ENCODE data around the gene HACD2.

The HACD2 gene

DNA sequence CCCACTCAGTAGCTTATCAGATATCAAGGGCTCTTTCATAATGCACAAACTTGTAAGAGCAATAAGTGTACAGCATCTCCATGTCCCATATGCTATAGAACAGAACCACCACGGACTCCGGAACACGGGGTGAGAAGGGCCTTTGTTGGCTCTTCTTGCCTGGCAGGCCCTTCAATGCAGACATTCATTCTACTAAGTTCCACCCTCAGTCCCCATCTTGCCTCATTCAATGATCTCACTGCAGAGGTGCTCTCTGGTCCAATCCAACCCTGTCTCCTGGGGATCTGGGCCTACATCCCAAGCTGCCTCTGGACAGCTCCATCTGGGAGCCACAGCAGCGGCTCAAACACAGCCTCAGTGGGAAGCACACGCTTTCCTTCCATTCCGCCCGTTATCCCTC lies 16.8 kb downstream of the HACD2 start:
- DNase-seq: no peak

DNA sequence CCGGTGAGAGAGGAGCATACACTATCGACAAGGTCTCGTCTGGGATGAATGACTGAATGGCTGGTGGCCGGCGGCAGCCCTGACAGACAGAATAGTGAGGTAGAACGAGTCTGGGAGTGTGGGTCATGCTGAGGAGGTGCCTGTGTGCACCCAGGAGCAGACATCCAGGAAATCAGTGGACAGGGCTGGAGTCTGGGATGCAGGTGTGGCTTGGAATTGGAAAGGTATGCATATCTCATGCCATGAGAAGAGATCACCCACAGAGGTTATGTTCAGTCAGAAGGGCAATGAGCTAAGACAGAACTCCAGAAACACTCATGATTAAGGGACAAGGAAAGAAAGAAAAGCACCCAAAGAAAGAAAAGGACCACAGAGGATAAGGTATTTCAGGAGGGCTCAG lies 20.8 kb downstream of the HACD2 start:
- no peak for DNase-seq

DNA sequence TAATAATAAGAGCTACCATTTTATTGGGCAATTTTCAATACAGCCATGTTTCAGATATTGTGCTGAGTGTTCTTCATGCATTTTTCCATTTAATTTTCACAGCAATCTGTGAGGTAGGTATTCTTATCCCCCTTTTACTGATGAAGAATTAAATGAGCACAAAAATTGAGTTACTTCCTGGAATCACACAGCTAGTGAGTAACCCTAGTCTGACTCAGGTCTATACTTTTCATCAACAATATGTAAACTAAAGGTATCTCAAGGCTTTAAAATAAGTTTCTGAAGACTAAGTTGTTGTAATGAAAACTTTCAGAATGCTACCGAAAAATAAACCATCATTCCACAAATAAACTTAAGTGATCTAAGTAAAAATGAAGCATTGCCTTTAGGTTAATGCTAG lies 22.3 kb downstream of the HACD2 start:
- DNase-seq: no peak

DNA sequence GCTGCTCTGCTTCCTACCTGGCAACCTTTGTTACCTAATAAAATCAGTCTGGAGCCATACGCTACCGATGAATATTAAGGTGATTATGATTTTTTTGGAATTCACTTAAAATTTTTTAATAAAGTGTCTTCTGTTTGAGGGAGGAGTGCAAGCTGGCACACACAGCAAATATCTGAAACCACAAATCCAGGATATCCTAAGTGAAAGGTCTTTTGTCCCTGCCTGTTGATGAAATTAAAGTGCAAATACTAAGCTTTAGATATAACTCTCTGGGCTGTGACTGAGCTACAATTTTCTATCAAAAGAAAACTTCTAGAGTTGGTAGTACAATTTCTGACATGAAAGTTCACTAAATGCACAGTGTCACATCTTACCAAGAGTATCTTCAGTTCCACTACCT lies 23.7 kb downstream of the HACD2 start:
- no peak for DNase-seq

DNA sequence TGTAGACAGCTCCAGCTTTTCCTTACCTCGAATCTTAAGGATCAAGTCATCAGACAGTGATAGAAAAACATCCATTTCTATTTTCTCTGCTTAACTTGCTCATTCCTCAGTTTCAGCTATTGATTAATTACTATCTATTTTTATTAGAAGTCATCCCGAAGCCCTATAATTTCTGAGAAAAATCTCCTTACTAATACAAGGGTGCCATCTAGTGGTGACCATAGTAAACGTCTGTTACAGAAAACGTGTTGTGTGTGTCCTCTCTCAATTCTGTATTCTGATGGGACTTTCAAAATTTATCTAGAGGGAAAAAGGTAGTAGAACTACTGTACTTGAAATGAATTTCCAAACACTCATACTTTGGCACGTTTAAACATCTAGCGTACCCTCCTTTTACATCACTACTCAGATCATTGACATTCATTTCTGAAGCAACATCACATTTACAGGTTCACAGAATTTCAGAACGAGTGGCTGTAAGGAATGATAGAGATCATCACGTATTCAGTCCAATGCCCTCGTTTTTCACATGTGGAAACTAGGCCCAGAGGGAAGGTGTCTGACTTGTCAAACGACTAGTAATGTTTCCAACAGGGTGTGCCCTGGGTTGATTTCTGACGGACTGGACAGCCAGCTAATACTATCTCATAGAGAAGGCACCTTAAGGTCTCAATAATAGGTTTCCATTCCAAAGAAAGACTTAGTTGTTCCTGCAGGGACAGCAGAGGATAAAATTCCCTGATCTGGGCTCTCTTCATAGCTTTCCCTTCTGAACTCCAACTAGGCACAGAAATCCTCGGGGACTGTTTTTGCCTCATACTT lies 25.6 kb downstream of the HACD2 start:
- no peak for DNase-seq

DNA sequence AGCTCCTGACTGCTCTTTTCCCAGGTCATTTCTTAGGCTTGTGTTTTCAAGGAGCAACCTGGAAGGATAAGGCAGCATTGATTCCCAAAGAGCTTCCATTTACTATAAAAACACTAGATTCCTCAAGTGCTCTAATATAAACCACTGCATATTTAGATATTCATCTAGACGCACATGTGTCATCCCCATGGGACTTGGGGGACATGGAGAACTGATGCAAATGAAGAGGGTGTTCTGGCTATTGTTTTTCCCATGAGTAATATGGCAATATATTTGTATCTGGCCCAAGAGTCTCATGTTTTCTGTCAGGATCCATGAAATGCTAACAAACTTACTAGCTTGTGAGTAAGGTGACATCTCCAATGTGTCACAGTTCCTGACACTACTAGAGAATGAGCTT lies 31.3 kb downstream of the HACD2 start:
- no peak for DNase-seq

DNA sequence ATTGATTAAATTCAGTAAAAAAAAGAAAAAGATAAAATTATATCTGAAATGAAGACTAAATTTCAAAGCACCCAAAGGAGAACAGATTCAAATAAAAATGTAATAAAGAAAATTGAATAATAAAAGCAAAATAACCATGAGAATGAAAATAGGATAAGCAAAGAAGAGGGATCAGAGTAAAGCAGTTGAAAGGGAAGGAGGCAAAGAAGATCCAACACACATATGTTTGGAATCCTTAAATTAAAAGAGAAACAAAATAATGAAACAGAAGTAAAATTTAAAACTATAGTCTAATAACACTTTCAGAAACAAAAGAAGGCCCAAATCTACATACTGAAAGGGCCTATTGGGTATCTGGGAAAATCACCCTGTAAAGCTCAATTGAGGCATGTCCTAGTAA lies 32.1 kb downstream of the HACD2 start:
- no peak for DNase-seq

DNA sequence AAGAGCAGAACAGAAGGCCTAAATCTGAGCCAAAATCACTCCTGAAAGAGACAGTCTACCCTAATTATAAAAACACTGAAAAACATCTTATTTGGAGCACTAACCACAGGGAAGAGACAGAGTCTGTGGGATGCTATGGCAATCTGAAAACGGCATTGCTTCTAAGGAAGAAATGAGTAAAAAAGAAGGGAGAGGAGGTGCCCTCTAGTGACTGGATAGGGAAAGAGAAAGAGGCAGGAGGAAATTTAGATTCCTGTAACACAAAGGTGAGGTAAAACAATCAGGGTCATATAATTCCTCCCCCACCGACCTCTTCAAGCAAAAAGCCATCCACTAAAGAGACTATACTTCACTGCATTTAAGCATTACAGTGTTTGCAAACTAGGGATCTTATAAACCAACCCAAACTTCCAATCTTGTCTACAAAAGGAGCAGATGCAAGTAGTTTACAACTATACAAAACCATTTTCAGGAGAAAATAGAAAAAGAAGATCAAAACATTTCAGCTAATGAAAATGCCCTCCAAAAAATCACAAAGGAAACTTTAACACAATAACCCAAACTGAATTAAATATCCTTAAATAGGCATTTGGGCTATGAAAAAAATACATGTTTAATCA lies 32.6 kb downstream of the HACD2 start:
- DNase-seq: no peak

DNA sequence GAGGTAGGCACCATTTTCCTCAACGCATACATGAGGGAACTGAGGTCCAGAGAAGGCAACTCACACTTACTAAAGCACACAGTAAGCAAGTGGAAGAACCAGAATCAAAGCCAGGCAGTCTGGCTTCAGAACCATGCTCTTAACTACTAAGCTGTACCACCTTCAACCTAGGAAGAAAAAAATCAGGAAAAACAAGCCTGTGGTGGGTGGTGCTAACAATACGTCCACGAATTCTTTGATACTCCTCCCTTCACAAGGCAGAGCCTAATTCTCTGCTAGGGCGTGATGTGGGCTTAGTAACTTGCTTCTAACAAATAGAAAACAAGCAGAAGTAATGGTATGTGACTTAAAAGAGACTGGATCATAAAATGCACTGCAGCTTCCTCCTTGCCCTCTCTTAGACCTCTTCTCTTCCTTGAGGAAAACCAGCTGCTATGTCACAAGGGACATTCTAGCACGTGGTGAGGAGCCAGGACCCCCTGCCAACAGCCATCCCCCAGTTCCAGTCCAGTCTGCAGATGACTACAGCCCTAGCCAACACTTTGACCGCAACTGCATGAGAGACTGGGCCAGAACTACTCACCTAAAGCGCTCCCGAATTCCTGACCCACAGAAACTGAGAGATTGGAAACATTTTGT lies 36.9 kb downstream of the HACD2 start:
- no peak for DNase-seq

DNA sequence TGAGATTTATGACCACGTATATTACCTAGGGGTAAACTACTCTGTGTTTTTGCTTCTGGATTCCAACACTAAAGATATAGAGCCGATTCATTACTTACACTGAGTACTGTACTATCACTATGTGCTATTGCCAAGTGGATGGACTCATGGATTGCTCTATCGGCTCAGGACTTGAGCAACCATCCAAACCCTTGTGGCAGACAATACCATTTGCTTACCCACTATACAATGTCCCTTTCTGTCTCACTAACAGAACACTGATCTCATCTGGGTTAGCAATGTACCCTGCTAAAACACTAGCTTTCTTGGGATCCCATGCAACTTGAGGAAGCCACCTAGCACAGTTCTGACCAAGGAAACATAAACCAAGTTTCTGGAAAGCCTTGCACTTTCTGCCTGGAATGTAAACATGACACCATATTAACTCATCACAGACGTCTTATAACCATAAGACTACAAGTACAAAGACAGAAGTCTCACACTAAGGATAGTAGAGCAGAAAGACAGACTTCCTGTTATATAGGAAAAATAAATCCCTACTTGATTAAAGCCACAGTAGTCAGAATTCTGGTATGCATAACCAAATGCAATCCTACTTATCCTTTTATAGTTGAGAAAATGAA lies 38.6 kb downstream of the HACD2 start:
- DNase-seq: no peak

DNA sequence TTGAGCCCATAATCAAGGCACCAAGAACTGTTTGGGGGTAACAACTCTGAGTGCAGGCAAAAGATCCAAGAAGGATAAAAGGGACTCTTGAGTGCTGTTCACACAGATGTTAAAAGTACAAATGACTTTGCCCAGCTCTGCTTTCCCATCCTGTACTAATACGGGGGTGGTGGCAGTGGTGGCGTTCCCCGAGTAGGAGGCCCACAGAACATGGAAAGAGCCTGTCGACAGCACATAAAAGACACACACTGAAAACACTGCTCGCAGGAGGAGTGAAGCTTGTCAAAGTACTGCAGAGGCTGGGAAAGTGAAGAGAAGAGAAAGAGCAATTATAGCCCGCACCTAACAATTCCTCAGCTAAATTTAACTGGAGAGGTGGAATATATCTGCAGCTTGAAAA lies 40.9 kb downstream of the HACD2 start:
- no peak for DNase-seq

DNA sequence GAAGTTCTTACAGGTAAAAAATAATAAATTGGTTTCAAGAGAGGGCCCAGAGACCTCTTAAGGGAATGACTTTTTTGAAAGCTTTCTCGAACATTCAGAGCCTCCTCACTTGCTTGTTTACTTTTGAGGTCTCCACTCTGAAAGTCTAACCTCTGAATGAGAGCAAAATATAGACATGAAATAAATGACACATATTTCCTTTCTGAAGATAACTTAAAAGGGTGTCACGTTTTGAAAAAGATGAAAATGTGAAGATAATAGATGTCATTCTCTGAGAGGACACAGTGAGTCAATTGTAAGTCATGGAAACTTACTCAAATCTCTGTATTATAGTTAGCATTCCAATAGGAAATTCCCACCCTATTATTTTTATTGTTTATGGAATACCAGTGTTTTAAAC lies 44.6 kb downstream of the HACD2 start:
- DNase-seq: no peak

DNA sequence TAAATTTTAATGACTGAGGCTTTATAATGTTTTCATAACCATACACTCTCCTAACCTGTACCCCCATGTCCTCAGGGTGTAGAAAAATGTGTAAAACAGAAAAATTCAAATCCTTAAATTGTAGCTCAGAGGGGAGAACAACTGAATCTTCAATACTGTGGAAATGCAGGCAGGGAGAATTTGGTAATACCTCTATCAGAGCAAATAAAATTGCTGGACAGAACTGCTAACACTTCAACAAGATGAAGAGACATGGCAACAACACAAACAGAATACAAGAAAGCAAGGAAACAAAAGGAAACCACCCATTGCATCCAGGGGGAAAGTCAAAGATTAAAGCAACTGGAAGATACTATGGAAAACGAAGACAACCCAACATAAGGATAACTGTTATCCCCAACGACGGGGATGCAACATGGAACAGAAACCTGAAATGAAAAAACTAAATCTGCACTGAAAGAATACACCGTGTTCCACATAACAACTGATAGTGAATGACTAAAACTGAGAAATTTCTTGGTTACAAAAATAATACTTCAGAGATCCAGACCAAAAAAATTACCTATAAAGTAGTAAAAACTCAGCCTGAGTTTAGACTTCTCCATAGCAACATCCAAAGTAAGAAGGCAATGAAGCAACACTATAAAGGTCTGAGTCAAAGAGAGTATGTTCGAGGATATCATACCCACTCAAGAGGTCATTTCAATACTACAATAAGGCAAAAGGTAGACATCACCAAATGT lies 48.5 kb downstream of the HACD2 start:
- DNase-seq: no peak

DNA sequence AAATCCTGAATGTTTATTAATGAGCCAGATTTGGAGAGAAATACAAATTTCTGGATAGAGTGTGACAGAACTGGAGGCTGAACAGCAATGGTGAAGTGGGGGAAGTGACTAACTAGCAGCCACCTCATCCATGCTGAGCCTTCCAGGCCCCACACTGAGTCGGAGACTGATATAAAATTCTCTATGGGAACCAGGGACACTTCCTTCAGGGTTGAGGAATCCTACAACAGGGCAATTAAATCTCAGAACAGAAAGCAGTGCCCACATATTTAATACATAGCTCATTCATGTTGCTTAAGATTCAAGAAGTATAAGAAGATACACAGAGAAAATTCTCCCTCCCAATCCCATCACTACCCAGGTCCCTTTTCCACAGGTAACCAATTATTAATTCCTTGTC lies 49.3 kb downstream of the HACD2 start:
- no peak for DNase-seq

DNA sequence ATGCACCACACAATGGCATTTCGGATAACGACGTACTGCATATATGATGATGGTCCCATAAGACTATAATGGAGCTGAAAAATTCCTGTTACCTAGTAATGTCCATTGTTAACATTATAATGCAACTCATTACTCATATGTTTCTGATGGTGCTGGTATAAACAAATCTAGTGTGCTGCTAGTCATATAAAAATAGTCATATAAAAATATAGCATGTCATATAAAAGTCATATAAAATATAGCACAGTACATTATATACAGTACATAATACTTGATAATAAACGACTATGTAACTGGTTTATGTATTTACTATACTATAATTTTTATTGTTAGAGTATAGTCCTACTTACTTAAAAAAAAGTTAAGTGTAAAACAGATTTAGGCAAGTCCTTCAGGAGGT lies 50.6 kb downstream of the HACD2 start:
- DNase-seq: no peak

DNA sequence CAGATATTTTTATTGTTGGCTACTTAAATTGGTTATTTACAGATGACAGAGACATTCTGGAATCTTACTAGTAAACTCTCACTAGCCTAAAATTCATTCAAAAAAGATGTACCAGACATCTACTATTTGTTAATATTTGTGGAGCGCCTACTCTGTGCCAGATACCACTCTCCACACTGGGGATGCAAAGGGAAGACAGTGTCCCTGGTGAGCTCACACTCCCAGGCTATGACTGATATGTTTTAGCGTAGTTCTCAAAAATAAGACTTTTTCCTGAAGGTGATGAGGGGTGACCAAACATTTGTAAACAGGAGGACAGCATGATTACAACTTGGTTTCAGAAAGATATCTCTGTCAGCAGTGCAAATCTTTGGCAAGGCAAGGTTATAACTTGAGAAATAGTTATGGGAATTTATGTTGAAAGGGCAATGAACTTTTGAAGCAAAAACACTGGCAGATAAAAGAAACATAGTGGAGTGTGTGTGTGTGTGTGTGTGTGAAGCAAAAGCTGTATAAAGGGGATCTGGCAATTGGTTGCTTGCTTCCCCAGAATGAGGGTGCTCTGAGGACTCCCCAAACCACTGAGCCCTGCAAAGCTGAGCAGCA lies 51.2 kb downstream of the HACD2 start:
- no peak for DNase-seq

DNA sequence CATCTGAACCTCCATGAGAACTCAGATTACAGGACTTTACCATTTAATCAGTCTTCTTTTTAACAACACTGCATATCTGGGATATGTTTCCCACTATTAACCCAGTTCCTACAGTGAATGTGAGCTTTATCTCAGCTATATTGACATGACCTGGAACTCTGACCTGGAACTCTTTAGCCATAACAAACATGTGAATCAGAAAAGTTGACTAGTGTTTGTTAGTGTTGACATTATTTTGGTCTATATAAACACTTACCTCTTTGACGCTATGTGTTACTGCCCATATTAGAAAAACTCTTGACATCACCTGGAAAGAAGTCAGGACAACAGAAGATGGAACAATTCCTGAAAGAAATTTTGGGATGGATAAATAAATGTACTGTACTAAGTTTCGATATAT lies 56.7 kb downstream of the HACD2 start:
- DNase-seq: no peak

DNA sequence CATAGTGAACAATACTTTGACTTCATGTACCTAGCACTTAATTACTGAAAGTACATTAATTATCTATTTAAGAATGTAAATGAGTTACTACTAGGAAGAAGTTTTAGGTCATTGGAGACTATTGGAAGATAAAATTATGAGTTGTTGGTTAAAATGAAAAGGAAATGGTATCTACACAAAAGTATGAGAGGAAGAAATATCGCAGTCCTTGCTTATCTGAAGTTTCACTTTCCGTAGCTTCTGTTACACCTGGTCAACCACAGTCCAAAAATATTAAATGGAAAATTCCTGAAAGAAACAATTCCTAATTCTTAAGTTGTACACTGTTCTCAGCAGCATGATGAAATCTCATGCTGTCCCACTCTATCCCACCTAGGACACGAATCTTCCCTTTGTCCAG lies 57.8 kb downstream of the HACD2 start:
- DNase-seq: no peak

DNA sequence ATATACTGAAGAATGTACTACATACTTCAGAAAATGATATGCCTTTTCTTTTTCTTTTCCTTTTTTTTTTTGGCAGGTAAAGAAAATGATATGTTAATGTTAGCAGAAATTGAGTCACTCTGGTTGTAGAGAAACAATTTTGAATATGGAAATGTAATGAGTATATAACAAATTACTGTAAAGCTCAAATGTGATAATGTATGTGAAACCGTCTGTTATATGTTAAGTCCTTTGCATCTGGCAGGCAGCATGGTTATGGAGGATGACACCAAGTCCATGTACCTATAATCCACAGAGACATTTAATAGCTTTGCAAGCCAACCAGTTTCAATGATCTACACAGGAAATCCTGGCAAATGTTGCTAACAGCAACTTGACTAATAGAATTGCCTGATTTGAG lies 58.4 kb downstream of the HACD2 start:
- no peak for DNase-seq

DNA sequence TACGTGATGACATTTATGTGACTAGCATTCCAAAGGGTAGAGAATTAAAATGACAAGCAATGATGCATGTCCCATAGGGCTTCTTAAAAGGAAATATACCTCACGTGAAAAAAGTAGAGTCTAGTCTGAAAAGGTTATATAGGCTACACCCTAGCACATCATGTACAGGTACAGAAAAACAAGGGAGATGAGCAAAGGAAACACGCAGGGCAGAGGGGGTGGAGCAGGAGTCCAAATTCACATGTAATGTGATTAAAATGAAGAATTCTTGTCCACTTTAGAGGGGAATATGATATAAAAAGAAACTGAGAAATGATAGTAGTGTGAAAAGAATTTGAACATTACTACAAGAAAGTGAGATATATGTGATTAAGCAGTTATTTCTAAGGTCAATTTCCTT lies 59.4 kb downstream of the HACD2 start:
- no peak for DNase-seq

DNA sequence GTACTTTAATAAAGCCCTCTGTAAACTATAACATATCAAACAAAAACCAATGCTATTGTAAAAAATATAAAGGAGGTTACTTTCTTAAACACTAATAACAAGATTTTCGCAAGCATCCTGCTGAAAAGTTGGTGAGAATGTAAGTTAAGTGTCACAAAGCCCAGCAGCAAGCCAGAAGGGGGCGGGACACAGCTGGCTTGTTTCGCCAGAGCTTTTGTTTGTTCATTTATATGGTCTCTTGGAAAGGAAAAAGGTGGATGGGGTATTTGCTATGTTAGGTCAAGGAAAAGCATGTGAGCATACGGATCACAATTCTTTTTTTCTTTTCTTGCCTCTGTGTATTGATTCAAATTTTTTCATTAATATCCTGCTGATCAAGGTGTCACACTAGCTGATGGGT lies 59.9 kb downstream of the HACD2 start:
- no peak for DNase-seq

DNA sequence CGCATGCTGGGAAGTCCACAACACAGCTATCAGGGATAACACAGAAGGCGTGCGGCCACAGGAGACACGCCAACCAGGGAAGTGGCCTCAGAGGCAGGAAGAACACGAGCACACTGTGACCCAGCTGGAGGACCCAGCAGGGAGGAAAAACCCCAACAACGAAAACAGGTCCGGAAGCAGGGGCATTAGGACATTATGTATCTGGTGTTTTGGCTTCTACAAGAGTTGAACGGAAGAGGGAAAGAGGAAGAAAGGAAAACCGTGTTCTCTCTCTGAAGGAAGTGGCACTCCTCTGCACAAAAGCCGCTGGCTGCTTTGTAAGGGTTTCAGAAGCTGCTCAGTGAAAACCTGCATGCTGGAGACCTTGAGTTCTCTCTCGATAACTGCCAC lies 61.8 kb downstream of the HACD2 start:
- no peak for DNase-seq
